Measurements from ENCODE around the gene CFAP74. TPM values are rescaled to one million over a fixed set of nuclear protein-coding genes. Genes with fewer than 3 reads are reported as not detected.

Gene CFAP74
- total and polyA plus RNA-seq, 2 of the 4 experiments (the other 2 are of a cell fraction), result not detected

GRCh38 chr1:1898246-1898933, 105.2 kb downstream of the CFAP74 start:
- in situ Hi-C loops (cut with MboI; ENCODE audit: low sequenced_read_pairs), result no loop called here
- no peak overlapping the region for H2AK5ac ChIP-seq (ENCODE audit: low read depth, low read length)

More at GRCh38 chr1:1898246-1898933, 105.2 kb downstream of the CFAP74 start:
- H2BK20ac ChIP-seq (ENCODE audit: low read depth, low read length), result no peak overlapping the region
- no peak overlapping the region for H4K5ac ChIP-seq (ENCODE audit: low read depth, low read length)
- no peak for ATAC-seq (ENCODE audit: low read depth)
- ChIA-PET POLR2A (ENCODE audit: unreplicated experiment) (no interaction called here), CTCF (no interaction called here)
- DNase-seq, result no peak
- no peak overlapping the region for H3K18ac ChIP-seq (ENCODE audit: low read depth, low read length)
- peaks cover 2% of the 10 kb centered on the region for H3K9me1 ChIP-seq (ENCODE audit: insufficient read depth, low read length)
- H3K27ac ChIP-seq (ENCODE audit: insufficient read depth, low read length), result no peak overlapping the region
- H4K20me1 ChIP-seq (ENCODE audit: insufficient read depth, low read length), result no peaks in the 10 kb centered on the region
- H2BK120ac ChIP-seq (ENCODE audit: low read depth, low read length), result no peak overlapping the region
- no peaks in the 10 kb centered on the region for H3K4me1 ChIP-seq (ENCODE audit: control insufficient read depth, insufficient read depth, low read length)
- dilution Hi-C loops (cut with HindIII; ENCODE audit: low sequenced_read_pairs, unreplicated experiment) (no loop called here), intact Hi-C loops (cut with micrococcal nuclease) (no loop called here)
- H2BK15ac ChIP-seq (ENCODE audit: low read depth, low read length), result no peak overlapping the region
- no TSS peak for BruUV-seq (replicated peaks)
- 72% methylated on average over 4 of the region's 6 CpGs; no CpG with 5 or more reads in 1 of the 2 experiments for WGBS, 2 experiments (ENCODE audit: extremely low coverage in 2 of 2, insufficient read length in 1 of 2)
- no peak overlapping the region for H2AK9ac ChIP-seq (replicated peaks; ENCODE audit: low read depth, low read length, poor library complexity)
- peaks cover 2% of the 10 kb centered on the region; the same call in 1 of the 2 replicates for H3K27me3 ChIP-seq (ENCODE audit: control insufficient read depth, insufficient read depth, low read length)
- H2BK5ac ChIP-seq (ENCODE audit: low read depth, low read length, poor library complexity, severe bottlenecking), result no peak overlapping the region
- no peak overlapping the region for H3K56ac ChIP-seq (ENCODE audit: extremely low read depth, insufficient read depth, low read length)
- H3K9ac ChIP-seq (ENCODE audit: low read depth, low read length), result no peak overlapping the region
- no peak overlapping the region for H3K4me2 ChIP-seq (ENCODE audit: low read depth, low read length)
- H3K4ac ChIP-seq (ENCODE audit: low read depth, low read length), result no peak overlapping the region
- TF ChIP-seq MXI1 (IDR thresholded peaks at IDR 0.05; ENCODE audit: borderline replicate concordance, low read depth, low read length) (no peak), MAFK (IDR thresholded peaks at IDR 0.05; ENCODE audit: low read depth, low read length) (no peak), CHD1 (IDR thresholded peaks at IDR 0.05; ENCODE audit: low read depth, low read length) (no peak), POLR2A (IDR thresholded peaks at IDR 0.05; ENCODE audit: low read depth, low read length) (no peak), RCOR1 (IDR thresholded peaks at IDR 0.05; ENCODE audit: insufficient replicate concordance, low read length) (no peak), NFE2L2 (IDR thresholded peaks at IDR 0.05; ENCODE audit: low read depth, low read length) (no peak), SMC3 (IDR thresholded peaks at IDR 0.05; ENCODE audit: low read depth, low read length) (no peak)
- TF ChIP-seq, protein P1, sequence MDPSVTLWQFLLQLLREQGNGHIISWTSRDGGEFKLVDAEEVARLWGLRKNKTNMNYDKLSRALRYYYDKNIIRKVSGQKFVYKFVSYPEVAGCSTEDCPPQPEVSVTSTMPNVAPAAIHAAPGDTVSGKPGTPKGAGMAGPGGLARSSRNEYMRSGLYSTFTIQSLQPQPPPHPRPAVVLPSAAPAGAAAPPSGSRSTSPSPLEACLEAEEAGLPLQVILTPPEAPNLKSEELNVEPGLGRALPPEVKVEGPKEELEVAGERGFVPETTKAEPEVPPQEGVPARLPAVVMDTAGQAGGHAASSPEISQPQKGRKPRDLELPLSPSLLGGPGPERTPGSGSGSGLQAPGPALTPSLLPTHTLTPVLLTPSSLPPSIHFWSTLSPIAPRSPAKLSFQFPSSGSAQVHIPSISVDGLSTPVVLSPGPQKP (IDR thresholded peaks at IDR 0.05; ENCODE audit: borderline replicate concordance, low read depth, low read length), result no peak
- TF ChIP-seq, protein P2, sequence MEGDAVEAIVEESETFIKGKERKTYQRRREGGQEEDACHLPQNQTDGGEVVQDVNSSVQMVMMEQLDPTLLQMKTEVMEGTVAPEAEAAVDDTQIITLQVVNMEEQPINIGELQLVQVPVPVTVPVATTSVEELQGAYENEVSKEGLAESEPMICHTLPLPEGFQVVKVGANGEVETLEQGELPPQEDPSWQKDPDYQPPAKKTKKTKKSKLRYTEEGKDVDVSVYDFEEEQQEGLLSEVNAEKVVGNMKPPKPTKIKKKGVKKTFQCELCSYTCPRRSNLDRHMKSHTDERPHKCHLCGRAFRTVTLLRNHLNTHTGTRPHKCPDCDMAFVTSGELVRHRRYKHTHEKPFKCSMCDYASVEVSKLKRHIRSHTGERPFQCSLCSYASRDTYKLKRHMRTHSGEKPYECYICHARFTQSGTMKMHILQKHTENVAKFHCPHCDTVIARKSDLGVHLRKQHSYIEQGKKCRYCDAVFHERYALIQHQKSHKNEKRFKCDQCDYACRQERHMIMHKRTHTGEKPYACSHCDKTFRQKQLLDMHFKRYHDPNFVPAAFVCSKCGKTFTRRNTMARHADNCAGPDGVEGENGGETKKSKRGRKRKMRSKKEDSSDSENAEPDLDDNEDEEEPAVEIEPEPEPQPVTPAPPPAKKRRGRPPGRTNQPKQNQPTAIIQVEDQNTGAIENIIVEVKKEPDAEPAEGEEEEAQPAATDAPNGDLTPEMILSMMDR (conservative IDR thresholded peaks at IDR 0.05; ENCODE audit: low read depth, low read length), result no peak
- TF ChIP-seq, protein P3, sequence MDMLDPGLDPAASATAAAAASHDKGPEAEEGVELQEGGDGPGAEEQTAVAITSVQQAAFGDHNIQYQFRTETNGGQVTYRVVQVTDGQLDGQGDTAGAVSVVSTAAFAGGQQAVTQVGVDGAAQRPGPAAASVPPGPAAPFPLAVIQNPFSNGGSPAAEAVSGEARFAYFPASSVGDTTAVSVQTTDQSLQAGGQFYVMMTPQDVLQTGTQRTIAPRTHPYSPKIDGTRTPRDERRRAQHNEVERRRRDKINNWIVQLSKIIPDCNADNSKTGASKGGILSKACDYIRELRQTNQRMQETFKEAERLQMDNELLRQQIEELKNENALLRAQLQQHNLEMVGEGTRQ (IDR thresholded peaks at IDR 0.05; ENCODE audit: low read depth, low read length), result no peak
- no peaks in the 10 kb centered on the region for H3K36me3 ChIP-seq (ENCODE audit: control insufficient read depth, insufficient read depth, low read length)
- no peak overlapping the region for H3K14ac ChIP-seq (replicated peaks; ENCODE audit: low read depth, low read length)
- no peak overlapping the region for H3K4me3 ChIP-seq (ENCODE audit: insufficient read depth, low read depth, low read length)
- H4K91ac ChIP-seq (ENCODE audit: insufficient read depth, low read depth, low read length), result no peak overlapping the region
- H3K79me1 ChIP-seq (ENCODE audit: low read depth in 1 of 2, low read length in 2 of 2), result no peaks in the 10 kb centered on the region
- no peak overlapping the region for H4K8ac ChIP-seq (ENCODE audit: low read depth in 2 of 2, low read length in 2 of 2)
- H3K23ac ChIP-seq (ENCODE audit: low read depth, low read length), result no peak overlapping the region
- H3K9me3 ChIP-seq (ENCODE audit: control insufficient read depth, insufficient read depth, low read length), result peaks cover 3% of the 10 kb centered on the region; the same call in 1 of the 2 replicates
- H2AFZ ChIP-seq (replicated peaks; ENCODE audit: low read length, poor library complexity), result no peak overlapping the region
